Measurements from ENCODE around the gene TIPRL. TPM values are rescaled to one million over a fixed set of nuclear protein-coding genes. Genes with fewer than 3 reads are reported as not detected.

TIPRL gene
- total and polyA plus RNA-seq, 9 of the 15 experiments (the other 6 are each of a cell fraction or from before 2014, with no cell fraction given), result 41.4 to 90.2 (median 69.9) TPM

DNA sequence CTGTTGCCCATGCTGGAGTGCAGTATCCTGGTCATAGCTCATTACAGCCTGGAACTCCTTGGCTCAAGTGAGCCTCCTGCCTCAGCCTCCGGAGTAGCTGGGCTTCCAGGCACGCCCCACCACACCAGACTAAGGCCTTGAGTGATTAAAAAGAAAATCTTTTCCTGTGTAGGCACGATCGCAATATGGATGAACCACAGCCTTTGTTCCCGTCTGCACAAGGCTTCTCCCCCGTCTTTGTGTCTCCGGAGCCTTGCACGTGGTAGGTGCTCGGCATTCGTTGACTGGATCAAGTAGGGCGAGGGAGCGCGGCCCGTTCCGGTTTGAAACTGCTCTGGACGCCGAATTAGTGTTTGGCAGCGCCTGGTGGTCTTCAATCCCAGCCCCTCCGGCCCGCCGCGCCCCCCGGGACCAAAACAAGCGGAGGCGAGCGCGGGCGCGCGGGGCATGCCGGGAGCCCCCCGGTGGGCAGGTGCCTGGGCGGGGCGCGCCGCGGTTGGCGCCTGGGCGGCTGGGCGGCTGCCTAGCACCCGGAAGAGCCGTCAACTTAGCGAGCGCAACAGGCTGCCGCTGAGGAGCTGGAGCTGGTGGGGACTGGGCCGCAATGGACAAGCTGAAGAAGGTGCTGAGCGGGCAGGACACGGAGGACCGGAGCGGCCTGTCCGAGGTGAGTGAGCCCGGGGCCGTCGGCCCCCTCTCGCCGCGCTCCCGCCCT lies 46.9 kb downstream of the TIPRL start, which contains the start of gene SFT2D2 (continued):
- TF ChIP-seq PHB (CRISPR knock-in tag; IDR thresholded peaks at IDR 0.05), result no peak
- no peak for TF ChIP-seq POU5F1 (IDR thresholded peaks at IDR 0.05; ENCODE audit: borderline replicate concordance, low read depth, low read length, partially characterized antibody)
- peak; percentile 66 for TF ChIP-seq ZNF24 (IDR thresholded peaks at IDR 0.05)
- no peak for TF ChIP-seq ZNF354B (CRISPR knock-in tag; IDR thresholded peaks at IDR 0.05)
- no peak for TF ChIP-seq ZNF274 (IDR thresholded peaks at IDR 0.05; ENCODE audit: borderline replicate concordance, low read depth, low read length)
- TF ChIP-seq HDAC6 (IDR thresholded peaks at IDR 0.05; ENCODE audit: low read depth, low read length), result no peak
- TF ChIP-seq MECOM (CRISPR knock-in tag; IDR thresholded peaks at IDR 0.05), result peak; percentile 88
- TF ChIP-seq, protein P1, sequence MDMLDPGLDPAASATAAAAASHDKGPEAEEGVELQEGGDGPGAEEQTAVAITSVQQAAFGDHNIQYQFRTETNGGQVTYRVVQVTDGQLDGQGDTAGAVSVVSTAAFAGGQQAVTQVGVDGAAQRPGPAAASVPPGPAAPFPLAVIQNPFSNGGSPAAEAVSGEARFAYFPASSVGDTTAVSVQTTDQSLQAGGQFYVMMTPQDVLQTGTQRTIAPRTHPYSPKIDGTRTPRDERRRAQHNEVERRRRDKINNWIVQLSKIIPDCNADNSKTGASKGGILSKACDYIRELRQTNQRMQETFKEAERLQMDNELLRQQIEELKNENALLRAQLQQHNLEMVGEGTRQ (CRISPR knock-in tag; IDR thresholded peaks at IDR 0.05), result no peak
- TF ChIP-seq, protein P2, sequence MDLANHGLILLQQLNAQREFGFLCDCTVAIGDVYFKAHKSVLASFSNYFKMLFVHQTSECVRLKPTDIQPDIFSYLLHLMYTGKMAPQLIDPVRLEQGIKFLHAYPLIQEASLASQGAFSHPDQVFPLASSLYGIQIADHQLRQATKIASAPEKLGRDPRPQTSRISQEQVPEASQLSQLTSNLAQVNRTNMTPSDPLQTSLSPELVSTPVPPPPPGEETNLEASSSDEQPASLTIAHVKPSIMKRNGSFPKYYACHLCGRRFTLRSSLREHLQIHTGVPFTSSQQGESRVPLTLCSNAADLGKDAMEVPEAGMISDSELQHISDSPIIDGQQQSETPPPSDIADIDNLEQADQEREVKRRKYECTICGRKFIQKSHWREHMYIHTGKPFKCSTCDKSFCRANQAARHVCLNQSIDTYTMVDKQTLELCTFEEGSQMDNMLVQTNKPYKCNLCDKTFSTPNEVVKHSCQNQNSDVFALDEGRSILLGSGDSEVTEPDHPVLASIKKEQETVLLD (IDR thresholded peaks at IDR 0.05), result 0 out of 2 replicates have a peak, but pooled peaks have one; percentile 39
- TF ChIP-seq CREB1 (IDR thresholded peaks at IDR 0.05), result 0 out of 2 replicates have a peak, but pooled peaks have one; percentile 12
- TF ChIP-seq CREB1 (CRISPR knock-in tag; IDR thresholded peaks at IDR 0.05), result no peak
- TF ChIP-seq, protein P3, sequence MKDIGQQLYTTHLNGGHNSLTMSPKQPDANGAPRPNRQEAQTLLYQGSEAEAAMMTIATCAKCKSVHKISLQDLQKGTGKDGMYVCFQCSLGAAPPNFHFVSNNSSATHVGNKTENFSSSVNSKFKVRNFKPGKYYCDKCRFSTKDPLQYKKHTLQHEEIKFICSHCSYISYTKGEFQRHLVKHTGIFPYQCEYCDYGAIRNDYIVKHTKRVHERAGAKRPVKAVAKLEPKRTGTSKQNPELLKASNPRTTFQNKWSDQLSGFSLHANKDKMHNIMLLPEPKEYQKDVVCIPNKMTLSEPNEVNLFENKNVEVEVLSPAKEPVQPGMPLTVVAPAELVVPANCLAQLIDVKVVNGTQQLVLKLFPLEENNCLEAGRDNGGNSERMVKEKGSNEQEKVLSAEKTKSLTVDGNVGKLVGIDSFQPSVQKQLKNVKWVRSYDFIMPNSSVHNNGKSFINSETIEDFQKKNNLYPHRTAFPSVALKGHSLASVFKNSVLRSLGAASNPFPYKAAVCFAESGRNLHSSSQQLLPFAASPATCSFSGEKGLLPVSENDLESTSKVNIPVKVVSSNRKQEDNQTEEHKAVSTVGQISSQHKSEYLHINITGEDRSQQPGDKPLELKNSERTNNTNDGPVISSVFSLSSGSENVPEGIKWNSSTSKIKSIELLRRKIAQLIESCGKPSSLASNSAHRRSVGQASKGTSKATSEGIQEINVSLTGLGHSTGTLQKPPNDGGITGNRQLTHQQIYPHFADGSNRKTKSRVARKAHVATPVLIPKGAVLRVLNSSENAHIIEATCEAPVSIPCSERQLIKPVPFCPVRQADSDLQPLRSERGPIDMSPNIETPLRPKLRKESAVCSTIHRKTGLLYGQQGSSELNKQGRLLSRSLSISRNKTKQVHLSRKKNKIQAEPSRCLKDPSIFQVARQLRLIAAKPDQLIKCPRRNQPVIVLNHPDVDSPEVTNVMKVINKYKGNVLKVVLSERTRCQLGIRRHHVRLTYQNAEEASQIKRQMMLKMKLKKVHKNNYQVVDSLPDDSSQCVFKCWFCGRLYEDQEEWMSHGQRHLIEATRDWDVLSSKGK (CRISPR knock-in tag; IDR thresholded peaks at IDR 0.05), result no peak
- peak; percentile 96 for TF ChIP-seq ZNF511 (CRISPR knock-in tag; IDR thresholded peaks at IDR 0.05)
- 0 out of 2 replicates have a peak, but pooled peaks have one; percentile 51 for TF ChIP-seq SIN3B (IDR thresholded peaks at IDR 0.05; ENCODE audit: low read depth)
- no peak for TF ChIP-seq CHD4 (IDR thresholded peaks at IDR 0.05; ENCODE audit: insufficient read depth, insufficient replicate concordance, low read depth, low read length, poor library complexity, severe bottlenecking)
- no peak for TF ChIP-seq HLTF (IDR thresholded peaks at IDR 0.05)
- TF ChIP-seq KAT7 (CRISPR knock-in tag; IDR thresholded peaks at IDR 0.05; ENCODE audit: borderline replicate concordance), result peak; percentile 62; the same call in 1 of the 2 replicates
- TF ChIP-seq, protein P4, sequence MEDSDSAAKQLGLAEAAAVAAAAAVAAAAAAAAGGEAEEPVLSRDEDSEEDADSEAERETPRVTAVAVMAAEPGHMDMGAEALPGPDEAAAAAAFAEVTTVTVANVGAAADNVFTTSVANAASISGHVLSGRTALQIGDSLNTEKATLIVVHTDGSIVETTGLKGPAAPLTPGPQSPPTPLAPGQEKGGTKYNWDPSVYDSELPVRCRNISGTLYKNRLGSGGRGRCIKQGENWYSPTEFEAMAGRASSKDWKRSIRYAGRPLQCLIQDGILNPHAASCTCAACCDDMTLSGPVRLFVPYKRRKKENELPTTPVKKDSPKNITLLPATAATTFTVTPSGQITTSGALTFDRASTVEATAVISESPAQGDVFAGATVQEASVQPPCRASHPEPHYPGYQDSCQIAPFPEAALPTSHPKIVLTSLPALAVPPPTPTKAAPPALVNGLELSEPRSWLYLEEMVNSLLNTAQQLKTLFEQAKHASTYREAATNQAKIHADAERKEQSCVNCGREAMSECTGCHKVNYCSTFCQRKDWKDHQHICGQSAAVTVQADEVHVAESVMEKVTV (CRISPR knock-in tag; IDR thresholded peaks at IDR 0.05), result no peak
- TF ChIP-seq CBX5 (IDR thresholded peaks at IDR 0.05; ENCODE audit: borderline replicate concordance, low read depth), result no peak; the same call in 1 of the 2 replicates
- TF ChIP-seq GABPA (tag; conservative IDR thresholded peaks at IDR 0.05; ENCODE audit: low read depth), result peak; percentile 61; the same call in 1 of the 2 replicates
- TF ChIP-seq ETV5 (CRISPR knock-in tag; IDR thresholded peaks at IDR 0.05; ENCODE audit: low read depth), result no peak
